H1 (cell line): ENCODE results near the gene PRDM10. TPM values are rescaled to one million over a fixed set of nuclear protein-coding genes. Genes with fewer than 3 reads are reported as not detected.

Experiments
- BRCA1 ChIP-seq: IDR thresholded peaks from 2 replicates; pipeline ENCODE4 v1.6.1; 2012; ENCODE audit warnings: low read depth, low read length, improper control_type of control experiment
- CHD1 ChIP-seq: IDR thresholded peaks from 2 replicates; pipeline ENCODE4 v1.6.1; 2012; ENCODE audit warnings: low read depth, low read length, improper control_type of control experiment
- E2F6 ChIP-seq: IDR thresholded peaks from 2 replicates; pipeline ENCODE4 v1.6.1; 2012; ENCODE audit warnings: inconsistent platforms
- MAFK ChIP-seq: IDR thresholded peaks from 2 replicates; pipeline ENCODE4 v1.6.1; 2012; ENCODE audit warnings: low read depth, mild to moderate bottlenecking, improper control_type of control experiment, low read length
- NANOG ChIP-seq: IDR thresholded peaks from 2 replicates; pipeline ENCODE4 v1.6.1; 2011; ENCODE audit warnings: low read length, low read depth, mild to moderate bottlenecking, inconsistent platforms; ENCODE audit not compliant: insufficient read depth, poor library complexity, severe bottlenecking
- RXRA ChIP-seq: IDR thresholded peaks from 2 replicates; pipeline ENCODE4 v1.6.1; 2011; ENCODE audit warnings: low read depth, mild to moderate bottlenecking, low read length, moderate library complexity; ENCODE audit not compliant: insufficient read depth
- USF2 ChIP-seq: IDR thresholded peaks from 2 replicates; pipeline ENCODE4 v1.6.1; 2011; ENCODE audit warnings: low read length, improper control_type of control experiment
- polyA plus RNA-seq, 7 experiments: library from polyadenylated mRNA; depleted of rRNA in 3 of 7; stranded (reverse) in 5 of 7; unstranded in 2 of 7; fragments of >200 nt in 5 of 7; fragments of 200-250 nt in 2 of 7; gene quantifications; 1 replicate in 5 of 7; 2 replicates in 1 of 7; 4 replicates in 1 of 7; pipeline versions ENCODE4 v1.2.1 to v1.2.3, GENCODE V29; 2011 to 2013; ENCODE audit warnings: missing spikeins in 2 of 7, mixed read lengths in 2 of 7
- total RNA-seq: library from RNA; stranded (reverse); fragmentation: NEBNext Ultra II Directional; extraction: Animal tissue kit (Norgen Biotek cat#: 25700); gene quantifications from 2 replicates; pipeline ENCODE4 v1.2.1, GENCODE V29; 2021

Gene PRDM10
- total and polyA plus RNA-seq, 2 of the 8 experiments (the other 6 are each of a cell fraction or from before 2014, with no cell fraction given), result 15.5 to 19.2 TPM

GRCh38 chr11:129969920-129970319 is 32.7 kb downstream of the PRDM10 start (continued):
- TF ChIP-seq USF2, result no peak
- TF ChIP-seq CHD1, result no peak
- TF ChIP-seq RXRA, result no peak
- no peak for TF ChIP-seq MAFK
- no peak for TF ChIP-seq E2F6
- TF ChIP-seq NANOG, result no peak
- no peak for TF ChIP-seq BRCA1
